HL-60/S4 treated with phorbol 12-myristate 13-acetate at 8.2 ng/mL for 4 days and 3 days (cell line): ENCODE results near the gene GPR18.
"Not testable (repeated sequence)": the region's sequence is repeated elsewhere in the genome, so short reads cannot be mapped to it uniquely, and the experiment has no call there.

Source experiments
- in situ Hi-C: fragments of 300-500 bp; cut with MboI; formaldehyde crosslinking; loops from 2 replicates; pipeline ENCODE4 v1.15.0; 2022; ENCODE audit warnings: low sequenced_read_pairs

GPR18 gene

DNA sequence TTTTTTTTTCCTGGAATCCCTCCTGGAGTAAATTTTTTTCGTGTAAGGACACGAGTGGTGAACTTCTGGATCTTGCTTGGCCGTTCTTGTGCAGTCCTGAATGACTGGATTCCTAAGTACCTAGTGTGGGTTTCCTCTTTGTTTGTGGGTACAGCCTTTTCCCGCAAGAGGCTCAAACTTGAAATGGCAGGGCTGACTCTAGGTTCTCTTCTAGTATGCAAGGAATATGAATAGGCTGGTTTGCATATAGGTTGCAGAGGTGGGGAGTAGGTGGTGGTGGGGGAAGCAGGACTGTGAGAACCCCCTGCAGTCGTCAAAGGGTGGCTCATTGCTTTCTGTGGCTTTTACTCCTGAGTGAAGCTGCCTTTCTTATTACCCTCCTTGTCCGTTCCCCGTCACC, 43.9 kb downstream of the GPR18 start:
- in situ Hi-C loops: no loop called here

DNA sequence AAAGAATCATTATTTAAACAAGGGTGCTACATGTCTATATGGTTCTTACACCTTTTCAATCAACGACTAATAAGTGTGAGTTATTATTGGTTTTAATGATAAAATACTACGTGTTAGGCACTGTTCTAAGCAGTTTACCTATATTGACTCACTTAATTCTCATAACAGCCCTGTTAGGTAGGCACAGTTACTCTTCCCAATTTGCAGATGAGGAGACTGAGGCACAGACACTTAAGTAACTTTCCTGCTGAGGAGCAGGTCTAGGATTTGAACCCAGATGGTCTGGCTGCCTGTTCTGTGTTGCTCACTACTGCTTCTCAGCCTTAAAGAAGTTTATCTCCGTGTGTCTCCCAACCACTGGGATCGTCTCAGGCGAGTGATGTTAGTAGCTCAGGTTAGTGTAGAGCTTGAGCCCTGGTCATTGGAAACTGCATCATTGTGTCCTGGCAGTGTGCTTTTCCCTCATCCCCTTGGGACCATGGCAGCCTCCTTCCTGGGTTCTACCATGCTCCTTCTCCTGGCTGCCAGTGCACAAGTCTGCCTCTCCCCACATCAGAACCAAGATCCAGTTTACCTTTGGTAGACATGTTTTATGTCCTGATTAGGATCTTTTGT, 46.7 kb downstream of the GPR18 start:
- in situ Hi-C loops: no loop called here

DNA sequence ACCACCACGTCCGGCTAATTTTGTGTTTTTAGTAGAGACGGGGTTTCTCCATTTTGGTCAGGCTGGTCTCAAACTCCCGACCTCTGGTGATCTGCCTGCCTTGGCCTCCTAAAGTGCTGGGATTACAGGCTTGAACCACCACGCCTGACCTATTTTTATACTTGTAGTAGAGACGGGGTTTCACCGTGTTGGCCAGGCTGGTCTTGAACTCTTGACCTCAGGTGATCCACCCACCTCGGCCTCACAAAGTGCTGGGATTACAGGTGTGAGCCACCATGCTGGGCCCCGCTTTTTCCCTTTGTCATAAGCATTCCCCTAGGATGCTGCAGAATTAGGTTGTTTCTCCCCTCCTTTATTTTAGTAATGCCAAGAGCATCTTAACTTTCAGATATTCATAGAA, 47.6 kb downstream of the GPR18 start:
- in situ Hi-C loops: not testable (repeated sequence)

DNA sequence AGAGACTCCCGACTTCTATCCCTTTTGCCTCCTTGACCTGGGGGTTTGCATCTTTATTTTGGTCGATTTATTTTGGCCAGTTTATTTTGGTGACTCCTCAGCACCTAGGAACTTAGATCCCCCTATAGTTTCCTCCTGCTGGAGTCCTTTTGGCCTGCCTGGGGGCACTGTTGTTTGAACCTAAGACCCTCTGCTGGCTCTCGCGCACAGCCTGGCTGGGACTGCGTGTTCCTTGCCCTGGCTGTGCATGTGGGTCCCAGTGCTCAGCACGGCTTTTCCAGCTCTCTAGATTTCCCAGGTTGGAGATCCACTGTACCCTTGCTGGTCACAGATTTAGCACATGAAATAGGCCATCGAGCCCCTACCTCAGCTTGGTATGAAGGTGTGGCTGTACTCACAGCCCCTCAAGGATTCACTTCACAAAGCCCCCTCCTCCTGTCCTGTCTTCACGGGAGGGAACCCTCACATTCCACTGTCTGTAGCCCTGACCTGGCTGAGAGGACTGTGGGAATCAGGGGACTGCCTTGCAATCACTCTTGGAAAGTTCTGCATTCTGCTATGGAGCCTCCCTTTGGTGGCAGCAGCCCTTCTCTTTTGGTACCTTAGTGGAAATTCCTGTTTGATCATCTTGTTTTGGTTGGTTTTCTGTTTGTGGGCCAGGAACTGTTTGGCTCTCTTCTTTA, 49.2 kb downstream of the GPR18 start:
- in situ Hi-C loops: no loop called here

DNA sequence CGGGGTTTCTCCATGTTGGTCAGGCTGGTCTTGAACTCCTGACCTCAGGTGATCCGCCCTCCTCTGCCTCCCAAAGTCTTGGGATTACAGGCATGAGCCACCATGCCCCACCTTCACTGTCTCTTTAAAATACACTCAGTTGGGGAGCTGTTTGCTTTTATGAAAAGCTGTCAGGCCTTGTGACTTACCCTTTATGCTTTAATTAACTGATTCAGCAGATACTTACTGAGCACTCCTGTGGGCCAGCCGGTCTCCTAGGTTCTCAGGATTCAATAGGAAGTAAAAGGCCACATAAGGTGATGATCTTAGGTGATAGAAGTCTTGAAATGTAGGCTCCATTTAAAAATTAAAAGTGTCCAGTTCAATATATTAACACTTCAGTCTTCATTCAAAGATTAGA, 50.0 kb downstream of the GPR18 start:
- in situ Hi-C loops: no loop called here

DNA sequence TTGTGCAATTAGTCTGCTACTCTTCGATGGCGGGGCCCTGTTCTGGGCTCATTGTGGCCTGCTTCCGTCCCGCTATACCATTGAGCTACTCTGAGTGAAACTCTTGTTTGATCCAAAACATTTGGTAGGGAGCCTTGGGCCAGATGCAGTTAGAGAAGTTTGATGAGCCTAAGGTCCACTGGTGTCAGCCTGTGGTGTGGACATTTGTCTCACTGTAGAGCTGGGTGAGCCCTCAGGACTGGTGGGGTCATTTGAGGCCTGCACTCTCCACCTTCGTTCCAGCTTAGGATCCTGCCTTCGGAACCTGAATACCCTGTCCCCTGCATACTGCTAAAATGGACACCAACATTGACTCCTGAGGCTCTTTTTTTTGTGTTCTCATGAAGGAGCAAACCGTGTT, 50.7 kb downstream of the GPR18 start:
- in situ Hi-C loops: no loop called here

DNA sequence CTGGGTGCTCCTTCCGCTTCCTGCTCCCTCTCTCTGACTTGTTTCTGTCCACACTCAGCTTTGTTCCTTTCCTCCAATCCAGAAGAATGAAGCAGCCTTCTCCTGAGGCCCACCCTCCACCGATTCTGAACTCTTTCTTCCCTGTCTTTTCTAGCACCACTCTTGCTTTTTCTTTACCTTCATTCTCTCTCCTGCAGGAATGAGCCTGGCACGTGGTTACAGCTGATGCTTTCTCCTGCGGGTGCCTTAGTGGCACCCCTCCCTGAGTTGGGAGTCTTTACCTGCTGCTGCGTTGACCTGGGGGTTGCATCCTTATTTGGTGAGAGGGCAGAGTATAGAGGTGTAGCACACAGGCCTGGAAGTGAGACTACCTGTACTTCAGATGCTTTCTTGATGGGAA, 51.3 kb downstream of the GPR18 start:
- in situ Hi-C loops: no loop called here

DNA sequence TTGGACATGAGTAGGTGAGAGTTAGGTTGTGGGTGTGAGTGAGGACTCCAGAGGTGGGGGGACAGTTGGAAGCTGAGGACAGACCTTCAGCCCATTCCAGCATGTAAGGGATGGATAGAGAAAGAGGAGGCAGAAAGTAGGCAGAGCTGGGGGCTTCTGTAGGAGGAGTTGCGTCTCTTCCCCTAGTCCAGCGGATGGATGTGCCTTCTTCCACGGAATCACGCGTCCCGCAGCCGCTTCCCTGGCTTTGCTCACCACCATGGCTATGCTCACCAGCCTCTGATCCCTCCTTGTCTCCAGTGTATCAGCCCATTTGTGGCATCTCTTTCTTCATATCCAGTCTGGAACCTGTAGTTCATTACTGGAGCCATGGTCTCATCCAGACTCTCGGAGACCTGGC, 52.0 kb downstream of the GPR18 start:
- in situ Hi-C loops: no loop called here

DNA sequence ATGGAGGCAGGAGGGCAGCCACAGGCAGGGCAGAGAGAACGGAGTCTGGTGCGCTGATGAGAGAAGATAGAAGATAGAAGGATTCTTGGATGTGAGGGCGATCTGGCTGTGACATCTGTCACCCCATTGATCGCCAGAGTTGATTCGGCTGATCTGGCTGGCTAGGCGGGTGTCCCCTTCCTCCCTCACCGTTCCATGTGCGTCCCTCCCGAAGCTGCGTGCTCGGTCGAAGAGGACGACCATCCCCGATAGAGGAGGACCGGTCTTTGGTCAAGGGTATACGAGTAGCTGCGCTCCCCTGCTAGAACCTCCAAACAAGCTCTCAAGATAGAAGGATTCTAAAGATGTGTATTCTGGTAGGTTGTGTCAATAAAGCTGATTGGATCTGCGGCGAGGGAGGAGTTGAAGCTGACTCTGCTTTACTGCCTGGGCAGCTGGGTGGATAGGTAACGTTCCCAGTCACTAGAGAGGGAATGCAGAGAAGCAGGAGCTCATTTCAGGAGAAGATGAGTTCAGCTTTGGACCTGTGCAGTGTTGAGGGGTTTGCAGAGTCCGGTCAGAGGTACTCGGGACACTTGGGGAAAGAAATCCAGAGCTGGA, 52.5 kb downstream of the GPR18 start:
- in situ Hi-C loops: no loop called here
